Superior temporal gyrus (tissue), 1 donor: ENCODE results near the gene C1QTNF5.
A peak's percentile ranks its signal among the peaks of the same experiment; 100 is the strongest.

Source experiments
- DNase-seq: peaks from one replicate; pipeline ENCODE4 v3.0.0-alpha.2; 2016; ENCODE audit errors: extremely low spot score

C1QTNF5 gene

DNA sequence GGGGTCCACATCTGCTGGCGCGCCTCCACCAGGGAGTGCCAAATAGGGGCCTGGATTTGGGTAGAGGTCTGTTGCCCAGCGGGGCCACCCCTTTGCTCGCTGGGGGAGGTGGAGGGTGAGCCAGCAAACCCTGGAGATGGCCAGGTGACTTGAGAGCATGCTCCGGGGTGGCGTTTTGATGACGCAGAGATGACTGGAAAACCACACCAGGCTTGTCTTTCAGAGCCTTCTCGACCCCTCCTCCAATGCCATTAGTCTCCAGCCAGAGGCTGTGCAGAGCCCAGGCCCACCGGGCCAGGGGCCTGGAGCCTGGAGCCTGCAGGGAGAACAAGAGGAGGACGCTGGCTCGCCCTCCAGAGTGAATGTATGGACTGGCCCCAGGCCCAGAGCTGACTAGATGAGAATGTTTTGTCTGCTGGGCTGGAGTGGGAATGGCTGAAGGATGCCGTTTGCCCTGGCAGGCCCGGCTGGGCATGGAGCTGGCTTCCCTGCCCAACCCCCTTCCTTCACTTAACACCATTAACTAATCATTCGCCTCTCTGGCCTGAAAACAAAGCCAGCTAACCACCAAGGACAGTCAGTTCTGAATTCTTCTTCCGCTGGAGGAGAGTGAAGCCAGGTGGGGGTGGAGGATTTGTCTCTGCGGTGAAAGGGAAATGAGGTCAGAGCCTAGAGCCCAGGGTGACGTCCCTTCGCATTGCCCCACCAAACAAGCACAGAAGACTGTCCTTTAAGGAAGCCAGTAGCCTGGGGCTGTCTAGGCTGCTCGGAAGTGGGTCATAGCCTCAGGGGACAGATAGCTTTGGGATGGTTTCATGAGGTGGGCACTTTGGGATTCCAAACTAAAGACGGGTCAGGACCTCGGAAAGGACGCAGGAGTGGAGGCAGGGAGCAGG, 22.2 kb downstream of the C1QTNF5 start:
- no peak for DNase-seq

DNA sequence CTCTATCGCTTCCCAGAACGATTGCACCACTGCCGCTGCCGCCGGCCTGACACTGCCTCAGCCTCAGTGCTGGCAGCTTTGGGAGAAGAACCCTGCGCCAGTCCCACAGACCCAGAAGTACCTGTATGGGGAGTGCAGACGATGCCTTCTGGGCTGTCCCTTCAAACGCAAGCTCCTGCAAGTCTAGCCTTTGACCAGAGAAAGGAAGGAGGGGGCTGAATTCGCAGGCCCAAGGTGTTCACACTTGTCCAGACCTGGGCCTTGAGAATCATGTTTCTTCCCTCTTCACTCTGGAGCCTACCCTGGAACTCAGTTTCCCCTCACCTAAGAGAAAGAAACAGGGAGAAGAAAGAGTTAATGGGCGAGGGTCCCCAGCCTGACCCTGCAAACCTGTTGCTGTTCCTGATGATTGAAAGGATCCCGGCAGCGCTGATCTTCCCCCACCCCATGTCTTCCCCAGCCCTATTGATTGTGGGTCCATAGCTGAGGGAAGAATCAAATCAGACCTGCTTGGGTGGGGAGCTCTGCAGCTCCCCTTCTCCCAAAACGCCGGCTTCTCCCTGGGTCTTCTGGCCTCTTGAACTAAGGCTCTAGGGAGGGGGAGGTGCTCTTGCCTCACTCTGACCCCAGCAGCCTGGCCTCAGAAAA, 23.0 kb downstream of the C1QTNF5 start:
- no peak for DNase-seq

DNA sequence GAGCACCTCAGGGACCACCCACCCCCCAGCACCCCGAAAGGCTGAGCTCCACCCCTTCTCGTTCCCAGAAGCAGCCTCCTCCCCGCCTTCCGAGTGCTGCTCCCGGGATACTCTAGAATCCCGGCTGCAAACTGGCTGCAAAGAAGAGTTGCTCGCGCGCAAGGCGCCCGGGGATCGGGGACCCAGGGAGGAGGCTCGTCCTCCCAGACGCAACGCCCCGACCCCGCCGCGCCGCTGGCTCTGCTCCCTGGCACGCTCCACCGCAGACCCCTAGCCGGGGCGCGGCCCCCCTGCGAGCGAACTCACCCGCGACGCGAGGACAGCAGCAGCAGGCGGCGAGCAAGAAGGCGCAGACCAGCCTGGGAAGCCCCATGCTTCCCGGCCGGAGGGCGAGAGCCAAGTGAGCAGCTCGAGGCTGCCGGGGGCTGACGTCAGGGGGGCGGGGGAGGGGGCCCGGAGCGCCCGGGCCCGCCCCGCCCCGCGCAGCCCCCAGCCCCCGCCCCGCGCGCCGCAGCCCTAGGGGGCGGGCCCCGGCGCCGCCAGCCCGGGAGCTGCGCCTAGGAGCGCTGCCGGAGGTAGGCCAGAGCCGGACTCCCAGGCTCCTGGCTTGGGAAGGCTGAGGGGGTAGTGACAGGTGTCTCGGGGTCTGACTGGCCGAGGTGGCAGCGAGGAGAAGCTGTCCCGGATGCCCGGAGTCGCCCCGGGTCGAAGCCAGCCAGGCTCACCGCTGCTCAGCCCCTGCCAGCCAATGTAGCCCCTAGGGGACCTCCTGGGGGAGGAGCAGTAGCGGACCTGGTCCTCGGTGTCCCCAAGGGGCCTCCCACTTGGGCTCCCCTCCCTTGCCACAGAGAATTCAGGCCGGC, 23.7 kb downstream of the C1QTNF5 start, which contains the start of gene MCAM:
Gene MCAM, minus strand, starts transcription at position 402 of the 863 bp plus-strand sequence. Its CDS starts 29 bp downstream, at position 373.
- DNase-seq = no peak

DNA sequence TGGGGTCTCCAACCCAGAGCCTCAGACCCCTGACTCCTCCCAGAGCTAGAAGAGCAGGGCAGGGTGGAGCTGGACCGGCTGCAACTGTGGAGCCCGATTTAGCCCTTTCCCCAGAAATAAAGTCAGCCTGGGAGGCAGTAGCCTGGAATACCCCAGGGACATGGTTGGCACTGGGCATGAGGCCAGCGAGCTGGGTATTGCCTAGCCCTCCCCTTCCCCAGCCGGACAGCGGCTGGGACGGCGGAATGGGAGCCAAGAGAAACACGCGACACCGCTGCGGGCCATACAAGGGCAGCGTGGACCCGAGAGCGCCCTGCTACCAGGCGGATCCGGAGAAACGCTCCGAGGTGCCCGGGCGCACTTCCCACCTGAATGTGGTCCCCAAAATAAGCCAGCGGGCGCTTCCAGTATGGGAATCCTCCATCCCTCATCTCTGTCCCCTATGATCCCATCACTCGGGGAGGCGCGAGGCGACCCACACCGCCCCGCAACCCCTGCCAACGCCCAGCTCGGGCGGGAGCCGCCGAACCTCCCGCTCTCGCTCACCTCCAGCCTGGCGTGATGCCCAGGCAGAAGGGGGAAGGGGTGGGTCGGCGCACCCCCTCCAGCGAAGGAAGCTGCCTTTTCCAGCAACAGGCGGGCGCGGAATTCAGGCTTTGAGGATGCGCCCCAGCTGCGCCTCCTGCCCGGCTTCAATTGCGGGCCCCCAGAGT, 24.5 kb downstream of the C1QTNF5 start:
- peak; percentile 86 for DNase-seq

DNA sequence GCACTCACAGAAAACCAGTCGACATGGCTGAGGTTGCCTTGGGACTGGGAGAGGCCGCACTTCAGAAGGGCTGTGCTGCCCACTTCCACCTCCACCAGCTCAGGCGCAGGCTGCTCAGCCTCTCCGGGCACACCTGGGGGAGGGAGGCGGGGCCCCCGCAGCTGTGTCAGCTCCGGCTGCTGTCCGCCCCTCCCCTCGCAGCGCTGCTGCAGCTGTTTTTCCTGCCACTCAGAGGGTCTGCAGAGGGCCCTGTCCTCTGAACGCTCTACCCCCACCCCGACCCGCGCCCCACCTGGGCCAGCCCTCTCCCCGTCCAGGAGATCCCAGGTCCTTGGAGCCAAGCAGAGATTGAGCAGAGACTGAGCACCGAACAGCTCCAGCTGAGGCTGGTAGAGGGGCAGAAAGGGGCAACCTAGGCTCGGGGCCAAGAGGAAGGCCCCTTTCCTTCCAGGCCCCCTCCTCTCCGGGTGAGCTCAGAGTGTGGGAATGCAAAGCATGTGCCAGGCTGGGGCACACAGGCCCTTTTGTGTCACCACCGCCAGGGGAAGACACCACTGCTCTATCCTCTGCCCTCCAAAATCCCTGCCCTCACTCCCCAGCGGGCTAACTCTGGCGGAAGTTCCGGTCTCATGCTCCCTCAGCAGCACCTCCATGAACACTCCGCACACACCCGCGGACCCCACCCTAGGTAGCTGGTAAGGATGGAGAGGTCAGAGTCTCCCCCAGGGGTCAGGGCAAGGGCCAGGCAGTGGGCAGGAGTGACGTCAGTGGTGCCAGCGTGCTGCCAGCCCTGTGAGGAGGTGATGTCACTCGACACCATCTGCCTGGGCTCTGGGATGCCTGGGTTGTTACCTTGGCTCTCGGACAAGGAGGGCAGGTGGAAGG, 25.3 kb downstream of the C1QTNF5 start:
- DNase-seq = peak; percentile 69

DNA sequence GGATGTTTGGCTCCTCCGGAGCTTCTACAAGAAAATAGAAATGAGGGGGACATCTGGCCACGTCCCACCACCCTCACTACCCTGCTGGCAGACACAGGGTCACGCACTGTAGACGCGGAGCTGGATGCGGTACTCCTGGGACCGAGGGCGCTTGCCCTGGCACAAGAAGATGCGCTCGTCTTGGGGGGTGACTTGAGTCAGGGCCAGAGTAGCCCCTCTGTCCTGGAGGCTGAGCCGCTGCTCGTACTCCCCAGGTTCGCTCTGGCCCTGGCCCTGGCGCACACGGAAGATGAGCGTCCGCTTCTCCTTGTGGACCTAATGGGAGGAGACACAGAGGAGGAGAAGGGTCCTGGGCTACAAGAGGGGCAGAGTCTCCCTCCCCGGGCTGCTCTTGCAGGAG, 26.0 kb downstream of the C1QTNF5 start:
- no peak for DNase-seq

DNA sequence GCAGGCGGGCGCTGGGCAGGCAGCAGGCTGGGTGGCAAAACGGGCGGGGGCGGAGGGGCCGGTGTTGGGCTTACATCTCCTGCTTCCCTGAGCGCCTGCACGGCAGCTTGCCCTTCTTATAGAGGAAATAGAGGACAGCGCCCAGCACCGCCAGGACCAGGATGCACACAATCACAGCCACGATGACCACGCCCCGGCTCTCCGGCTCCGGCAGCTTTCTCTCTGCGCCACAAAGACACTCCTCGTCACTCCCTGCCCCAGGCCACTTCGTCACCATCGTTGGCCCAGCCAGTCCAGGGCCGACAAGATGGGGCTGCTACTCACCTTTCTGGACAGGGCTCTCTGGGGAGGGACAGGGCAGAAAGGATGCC, 30.0 kb downstream of the C1QTNF5 start:
- no peak for DNase-seq

DNA sequence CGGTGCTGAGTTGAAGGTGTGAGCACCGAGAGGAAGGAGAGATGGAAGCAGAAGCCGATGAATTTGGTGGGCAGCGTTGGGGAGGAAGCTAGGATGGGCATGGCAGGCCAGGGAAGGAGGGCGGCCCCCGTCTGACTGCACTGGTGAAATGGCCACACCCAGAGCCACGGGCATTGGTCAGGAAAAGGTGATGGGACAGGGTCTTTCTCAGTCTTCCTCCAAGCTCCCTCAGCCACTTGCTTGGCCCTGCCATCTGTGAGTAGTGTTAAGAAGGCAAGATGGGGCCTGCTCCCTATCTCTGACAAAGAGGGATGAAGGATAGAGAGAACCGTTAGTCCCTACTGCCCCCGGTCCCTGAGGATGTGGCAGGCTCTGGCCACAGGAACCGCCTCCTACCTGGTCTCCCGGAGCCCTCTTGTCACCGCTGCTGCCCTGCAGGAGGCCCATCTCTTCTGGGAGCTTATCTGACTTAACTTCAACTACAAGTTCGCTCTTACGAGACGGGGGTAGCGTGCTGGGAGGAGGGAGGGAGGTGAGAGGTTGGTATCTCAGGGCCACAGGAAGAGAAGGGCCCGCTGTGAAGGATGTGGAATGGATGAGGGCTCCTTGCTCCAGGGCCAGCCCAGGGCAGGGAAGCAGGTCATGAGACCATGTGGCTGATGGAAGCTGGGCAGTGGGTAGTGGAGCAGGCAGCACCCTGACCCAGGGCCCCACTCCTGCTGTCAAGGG, 30.6 kb downstream of the C1QTNF5 start:
- DNase-seq = no peak

DNA sequence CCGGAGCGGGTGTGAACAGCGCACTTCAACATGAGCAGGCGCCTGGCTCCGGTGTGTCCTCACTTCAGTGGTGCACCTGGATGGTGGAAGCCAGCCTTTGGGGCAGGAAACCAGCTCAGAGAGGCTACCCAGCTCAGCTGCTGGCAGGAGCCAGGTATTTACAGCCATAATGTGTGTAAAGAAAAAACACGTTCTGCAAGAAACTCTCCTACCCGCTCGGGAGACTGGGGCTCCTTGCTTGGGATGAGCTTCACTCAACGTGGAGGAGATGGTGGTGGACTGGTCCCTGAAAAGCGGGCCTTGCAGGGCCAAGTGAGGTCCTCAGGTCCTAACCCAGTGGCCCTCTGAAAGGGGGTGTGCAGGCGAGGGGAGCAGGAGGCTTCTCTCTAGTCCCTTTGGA, 31.3 kb downstream of the C1QTNF5 start:
- DNase-seq = no peak

DNA sequence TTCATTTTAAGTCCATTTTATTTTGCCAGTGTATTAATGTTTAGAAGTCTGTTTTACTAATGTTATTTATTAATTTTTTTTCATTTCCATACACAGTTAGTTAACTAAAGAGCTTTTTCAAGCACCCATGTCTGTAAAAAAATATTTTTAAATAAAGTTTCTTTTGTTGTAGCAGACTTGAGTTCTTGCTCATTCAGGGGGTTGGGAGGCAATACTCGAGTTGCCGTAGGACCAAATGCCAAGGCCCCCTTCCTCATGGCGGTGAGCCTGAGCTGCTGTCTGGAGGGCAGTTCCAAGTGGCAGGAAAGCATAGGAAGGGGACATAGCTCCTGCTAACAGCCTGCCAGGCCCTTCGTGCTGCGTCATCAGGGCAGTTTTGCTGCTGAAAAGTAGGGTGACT, 32.7 kb downstream of the C1QTNF5 start:
- no peak for DNase-seq

DNA sequence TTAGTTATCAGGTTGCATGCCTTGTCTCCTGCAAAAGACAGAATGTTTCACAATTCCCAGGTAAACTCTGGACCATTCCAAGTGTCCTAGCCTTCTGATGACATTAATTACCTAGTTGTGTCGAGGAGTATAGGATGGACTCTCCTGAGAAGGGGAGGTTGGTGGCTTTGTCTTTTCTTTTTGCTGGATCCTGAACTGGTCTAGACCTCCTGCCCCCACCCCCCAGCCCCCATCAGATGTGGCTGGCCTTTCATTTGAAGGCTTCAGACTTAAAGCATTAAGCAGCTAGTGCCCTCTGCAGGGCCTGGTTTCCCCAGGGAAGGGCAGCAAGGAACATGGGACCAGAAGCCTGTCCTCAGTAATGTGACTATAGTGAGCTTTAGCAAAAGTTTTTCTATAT, 33.5 kb downstream of the C1QTNF5 start:
- no peak for DNase-seq

DNA sequence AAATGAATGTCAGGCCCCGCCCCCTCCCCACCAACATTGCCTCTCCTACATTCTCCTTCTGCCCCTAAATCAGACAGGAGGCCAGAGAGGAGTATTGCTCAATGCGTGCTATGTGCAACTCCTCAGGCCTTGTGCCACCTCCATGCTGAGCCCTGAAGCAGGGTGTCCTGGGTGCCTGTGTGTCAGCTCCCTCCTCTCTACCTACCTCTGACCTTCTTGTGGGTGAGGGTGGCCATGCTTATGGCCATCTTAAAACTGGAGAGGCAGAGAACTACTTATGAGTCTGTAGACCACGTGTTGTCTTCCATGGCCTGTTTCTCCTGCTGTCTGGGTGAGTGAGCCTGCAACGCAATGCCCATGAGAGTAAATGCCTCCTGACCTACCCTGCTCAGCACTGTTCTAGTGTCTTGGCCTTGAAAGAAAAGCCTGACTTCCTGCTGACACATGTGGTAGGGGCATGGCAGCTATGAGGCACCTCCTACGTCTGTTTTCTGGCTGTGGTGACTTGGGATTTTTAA, 34.3 kb downstream of the C1QTNF5 start:
- no peak for DNase-seq

DNA sequence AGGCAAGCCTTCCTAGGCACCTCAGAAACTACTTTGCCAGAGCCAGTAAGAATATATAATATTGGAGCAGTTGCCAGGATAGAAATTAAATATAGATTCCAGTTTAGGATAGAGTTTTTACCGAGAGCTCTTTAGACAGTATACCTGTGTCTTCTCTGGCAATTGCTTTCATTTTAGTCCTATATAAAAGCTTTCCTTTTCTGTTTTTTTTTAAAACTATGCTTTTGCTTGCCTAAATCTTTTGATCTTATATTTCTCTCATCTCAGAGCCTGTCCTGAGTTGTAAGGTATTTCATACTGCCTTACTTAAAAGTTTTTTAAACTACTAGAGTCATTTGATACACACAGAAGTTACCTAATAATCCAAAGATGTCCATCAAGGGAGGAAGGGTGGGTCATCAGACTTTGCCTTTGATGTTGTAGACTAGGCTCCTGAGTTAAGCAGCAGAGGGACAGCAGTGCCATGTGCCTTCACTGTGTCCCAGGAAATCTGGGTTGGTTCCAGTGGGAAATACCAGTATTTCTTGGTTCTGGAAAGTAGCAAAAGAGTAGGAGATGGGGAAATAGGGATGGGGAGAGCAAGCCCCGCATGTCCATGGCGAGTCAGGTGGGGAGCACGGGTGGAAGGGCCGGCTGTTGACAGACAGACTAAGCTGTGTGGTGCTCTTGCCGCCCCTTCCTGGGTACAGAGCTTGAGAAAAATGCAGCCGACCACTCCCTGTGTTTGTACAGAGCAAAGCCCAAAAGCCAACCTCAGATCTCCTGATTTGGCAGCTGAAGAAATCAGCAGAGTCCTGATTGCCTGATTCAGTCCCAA, 34.9 kb downstream of the C1QTNF5 start:
- DNase-seq = no peak

DNA sequence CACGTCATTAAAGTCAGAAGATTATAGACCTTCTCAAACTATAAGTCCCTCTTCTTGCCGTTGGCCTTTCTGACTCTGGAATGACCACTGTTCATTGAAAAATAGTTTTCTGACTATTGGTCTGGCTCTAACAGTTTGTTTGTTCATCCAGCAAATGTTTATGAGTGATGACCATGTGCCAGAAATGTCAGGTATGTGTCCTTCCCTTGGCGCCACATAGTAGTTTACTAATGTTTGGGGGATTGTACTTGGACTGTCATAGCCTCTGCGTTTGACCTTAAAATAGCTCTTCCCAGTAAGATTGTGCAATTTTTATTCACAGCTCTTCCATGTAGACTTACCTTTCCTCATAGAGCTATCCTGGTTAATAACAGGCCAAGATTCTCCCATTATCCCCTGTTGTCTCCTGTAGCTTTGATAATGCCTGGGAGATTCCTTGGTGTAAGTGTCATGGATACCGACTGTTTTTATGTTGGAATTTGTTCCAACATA, 37.4 kb downstream of the C1QTNF5 start:
- DNase-seq = no peak

DNA sequence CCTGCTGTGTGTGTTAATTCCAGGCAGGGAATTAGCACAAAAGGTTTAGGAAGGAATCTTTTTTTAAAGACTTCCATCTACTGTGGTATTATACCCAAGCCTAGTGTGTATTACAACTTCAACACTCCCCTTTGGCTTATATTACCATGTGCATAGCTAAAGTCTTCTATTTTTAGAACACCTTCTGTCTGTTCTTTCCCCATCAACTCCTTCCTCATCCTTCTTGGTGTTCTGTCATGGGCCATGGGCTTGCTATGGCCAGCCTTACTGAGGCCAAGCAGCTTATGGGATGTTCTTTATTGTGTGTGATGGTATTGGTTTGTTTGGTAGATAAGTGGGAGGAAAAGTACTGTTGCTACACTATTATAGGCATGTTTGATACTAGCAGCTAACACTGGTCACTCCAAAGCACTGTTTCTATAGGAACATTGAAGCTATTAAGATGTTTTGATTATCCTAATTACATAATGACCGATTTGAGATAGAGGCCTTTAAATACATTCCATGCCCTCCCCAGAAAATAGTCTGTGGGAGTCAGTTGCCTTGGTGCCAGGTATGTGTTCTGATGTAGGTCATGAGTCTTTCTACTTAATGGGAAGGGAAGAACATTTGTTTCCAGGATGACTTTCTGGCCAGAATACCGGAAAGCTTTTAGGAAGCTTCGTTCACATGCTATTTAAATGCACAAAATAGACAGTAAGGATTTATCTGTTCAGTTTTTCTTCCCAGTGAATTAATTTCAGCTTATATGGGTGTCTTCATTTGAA, 40.3 kb downstream of the C1QTNF5 start:
- DNase-seq = no peak

DNA sequence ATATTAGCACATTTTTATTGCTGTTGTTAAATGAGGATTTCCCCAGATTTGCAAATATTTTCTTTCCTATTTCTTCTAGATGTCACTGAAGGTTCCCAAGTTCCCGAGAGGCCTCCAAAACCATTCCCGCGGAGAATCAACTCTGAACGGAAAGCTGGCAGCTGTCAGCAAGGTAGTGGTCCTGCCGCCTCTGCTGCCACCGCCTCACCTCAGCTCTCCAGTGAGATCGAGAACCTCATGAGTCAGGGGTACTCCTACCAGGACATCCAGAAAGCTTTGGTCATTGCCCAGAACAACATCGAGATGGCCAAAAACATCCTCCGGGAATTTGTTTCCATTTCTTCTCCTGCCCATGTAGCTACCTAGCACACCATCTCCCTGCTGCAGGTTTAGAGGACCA, 41.3 kb downstream of the C1QTNF5 start:
- DNase-seq = no peak

DNA sequence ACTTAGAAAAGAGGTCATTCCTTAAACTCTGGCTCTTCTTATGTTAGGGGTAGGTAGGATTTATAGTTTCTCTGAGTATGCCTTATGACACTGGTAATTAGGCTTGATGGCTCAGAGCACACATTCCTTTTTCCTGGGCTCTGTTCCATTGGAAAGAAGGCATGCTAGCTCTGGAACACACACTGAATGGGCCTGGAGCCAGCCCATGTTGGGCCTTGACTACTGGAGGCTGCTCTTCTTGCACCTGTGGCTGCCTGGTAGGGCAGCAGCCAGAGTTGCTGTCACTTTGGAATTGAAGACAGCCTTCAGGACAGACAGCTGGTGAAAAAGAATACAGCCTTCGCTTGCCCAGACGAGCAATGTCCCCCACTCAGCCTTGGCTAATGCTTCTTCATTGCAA, 42.0 kb downstream of the C1QTNF5 start:
- no peak for DNase-seq

DNA sequence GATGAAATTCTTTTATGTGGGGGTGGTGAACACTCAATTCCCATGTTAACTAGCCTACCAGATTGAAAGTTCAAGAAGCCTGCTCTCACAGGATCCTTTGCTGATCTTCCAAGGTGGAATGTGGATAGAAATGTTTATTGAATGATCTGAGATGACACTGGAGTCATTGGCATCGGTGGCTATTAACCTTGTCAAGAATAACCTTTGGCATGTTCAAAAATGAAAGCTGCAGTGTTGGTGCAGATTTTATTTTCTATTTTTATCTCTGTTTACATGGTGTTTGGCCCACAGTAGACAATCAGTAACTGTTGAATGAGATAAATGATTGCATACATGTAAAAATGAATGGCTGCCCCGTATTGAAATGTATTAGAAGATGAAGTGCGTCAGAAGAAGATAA, 42.7 kb downstream of the C1QTNF5 start:
- DNase-seq = no peak
